HT1080 (cell line): Measurements from ENCODE around the gene HPCAL1. TPM values are rescaled to one million over a fixed set of nuclear protein-coding genes. Genes with fewer than 3 reads are reported as not detected.

Experiments used
- DNase-seq: peaks from one replicate; pipeline ENCODE4 v3.0.0-alpha.2; 2015; ENCODE audit warnings: low read depth
- total RNA-seq: library from RNA; depleted of rRNA; stranded (reverse); fragments of >200 nt; shearing (Covaris generic); gene quantifications from 2 replicates; pipeline ENCODE4 v1.2.3, GENCODE V29; 2014

Gene HPCAL1
- total RNA-seq, 1 experiment from 2014 or later = 201 TPM

- no peak for DNase-seq
Observed at GRCh38 chr2:10385501-10385900, 82.8 kb downstream of the HPCAL1 start.

DNA sequence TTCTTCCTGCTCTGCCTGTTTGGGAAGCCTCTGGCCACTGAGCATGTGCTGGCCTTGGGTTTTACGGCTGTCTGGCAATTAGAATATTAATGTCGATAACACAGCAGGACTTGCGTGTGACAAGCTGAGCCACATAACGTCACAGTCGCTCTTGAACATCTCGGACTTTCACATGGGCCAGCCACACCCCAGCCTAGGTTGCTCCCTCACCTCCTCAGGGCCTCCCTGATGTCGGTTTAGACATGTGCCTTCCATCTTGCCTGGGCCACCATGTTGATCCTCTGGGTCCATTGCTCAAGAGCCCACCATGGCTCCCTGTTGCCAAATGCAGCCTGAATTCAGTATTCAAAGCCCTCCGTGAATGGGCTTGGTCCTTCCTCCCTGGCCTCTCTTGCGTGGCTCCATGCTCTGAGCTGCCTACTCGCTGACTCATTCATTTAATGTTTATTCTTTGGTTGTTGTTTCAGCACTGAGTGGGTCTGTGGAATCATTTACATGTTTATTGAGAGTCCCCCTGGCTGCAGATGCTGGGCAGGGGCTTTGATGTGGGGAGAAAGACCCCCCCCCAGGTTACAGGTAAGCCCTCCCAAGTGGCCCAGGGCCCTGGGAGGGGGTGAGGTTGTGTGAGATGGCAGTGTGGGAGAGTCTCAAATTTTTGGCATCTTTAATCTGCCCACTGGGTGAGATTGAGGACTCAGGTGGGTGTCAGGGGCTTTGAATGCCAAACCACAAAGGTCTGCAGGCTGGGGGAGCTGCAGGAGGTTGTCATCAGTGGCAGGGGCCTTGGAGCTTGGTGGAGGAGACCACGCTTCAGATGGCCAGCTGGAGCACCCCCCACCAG is 83.4 kb downstream of the HPCAL1 start:
- peak; percentile 31 for DNase-seq

- no peak for DNase-seq
Observed at GRCh38 chr2:10387033-10387432, 84.3 kb downstream of the HPCAL1 start.

- DNase-seq = no peak
Observed at GRCh38 chr2:10388954-10389560, 86.4 kb downstream of the HPCAL1 start.

DNA sequence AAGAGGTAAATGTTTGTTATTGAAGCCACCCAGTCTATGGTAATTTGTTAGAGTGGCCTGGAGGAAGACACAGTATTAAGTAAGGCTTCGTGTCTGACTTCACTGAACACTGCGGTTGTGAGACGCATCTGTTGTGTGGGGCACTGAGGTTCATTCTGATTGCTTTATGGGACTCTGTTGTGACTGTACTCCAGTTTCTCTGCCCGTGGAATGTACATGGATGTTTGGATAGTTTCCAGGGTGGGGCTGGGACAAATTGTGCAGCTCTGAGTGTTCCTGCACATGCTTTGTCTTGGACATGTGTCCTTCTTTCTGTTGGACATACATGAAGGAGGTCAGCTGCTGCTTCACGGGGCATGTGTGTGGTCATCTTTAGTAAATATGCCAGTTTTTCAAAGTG is 86.9 kb downstream of the HPCAL1 start:
- DNase-seq = no peak

GRCh38 chr2:10390369-10390801 is 87.7 kb downstream of the HPCAL1 start:
- DNase-seq = no peak

- no peak for DNase-seq
Observed at GRCh38 chr2:10392100-10392499, 89.4 kb downstream of the HPCAL1 start.

- DNase-seq = no peak
Observed at GRCh38 chr2:10392548-10392947, 89.8 kb downstream of the HPCAL1 start.

- no peak for DNase-seq
Observed at GRCh38 chr2:10392951-10393639, 90.4 kb downstream of the HPCAL1 start.

GRCh38 chr2:10393640-10393982 is 90.9 kb downstream of the HPCAL1 start:
- no peak for DNase-seq

- no peak for DNase-seq
Observed at GRCh38 chr2:10395893-10396292, 93.2 kb downstream of the HPCAL1 start.

DNA sequence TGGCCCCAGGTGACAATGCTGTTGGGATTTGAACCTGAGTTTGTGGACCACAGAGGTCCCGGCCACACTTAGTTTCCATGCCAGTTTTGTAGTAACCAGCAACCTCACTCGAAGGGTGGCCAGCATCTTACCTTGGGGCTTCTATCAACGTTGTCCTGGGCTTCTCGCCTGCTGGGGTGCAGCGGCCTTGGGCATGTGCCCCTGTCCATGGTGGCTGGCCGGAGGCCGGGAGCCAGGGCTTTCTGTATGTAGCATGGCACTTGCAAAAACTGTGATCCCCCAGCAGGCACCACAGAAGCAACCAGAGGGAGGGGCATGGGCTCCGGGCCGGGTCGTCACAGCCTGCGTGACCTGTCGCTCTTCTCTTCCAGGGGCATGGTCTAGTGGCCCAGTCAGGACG is 93.8 kb downstream of the HPCAL1 start:
- DNase-seq = no peak

GRCh38 chr2:10397297-10397875 is 94.7 kb downstream of the HPCAL1 start:
- DNase-seq = no peak

DNA sequence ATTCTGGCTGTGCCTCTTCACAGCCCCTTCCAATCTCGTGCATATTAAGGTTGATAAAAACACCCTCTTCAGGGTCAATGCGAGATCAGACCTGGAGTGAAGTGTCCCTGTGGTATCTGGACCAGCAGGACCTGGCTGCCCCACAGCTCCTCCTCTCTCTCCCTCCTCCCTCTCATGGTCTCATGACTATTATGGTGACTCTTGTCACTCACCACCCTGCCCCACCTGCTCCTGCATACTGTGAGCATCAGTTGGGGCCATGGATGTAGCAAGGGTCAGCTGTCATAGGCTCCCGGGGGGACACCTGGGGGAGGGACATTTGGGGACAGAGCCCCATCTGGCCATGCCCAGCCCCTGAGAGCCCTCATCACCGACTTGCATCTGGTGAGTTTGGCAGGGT is 95.2 kb downstream of the HPCAL1 start:
- DNase-seq = no peak

DNA sequence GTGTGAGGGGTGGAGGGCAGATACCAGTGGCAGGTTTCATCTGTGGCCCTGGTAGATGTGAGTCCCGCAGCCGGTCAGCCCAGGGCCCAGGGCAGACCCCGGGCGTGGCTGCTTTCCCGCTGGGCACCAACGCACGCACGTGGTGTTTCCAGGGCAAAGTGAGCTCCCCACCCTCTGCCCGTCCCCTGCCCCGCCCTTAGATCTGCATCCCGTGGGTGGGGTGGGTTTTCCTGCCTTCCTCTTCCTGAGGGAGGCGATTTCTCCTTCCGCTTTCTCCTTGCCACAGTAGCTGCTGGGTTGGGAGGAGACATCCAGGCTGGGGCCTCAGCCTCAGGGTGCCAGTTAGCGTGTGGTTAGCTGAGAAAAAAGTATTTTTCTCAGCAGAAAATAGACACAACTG is 95.8 kb downstream of the HPCAL1 start:
- no peak for DNase-seq

- DNase-seq = no peak
Observed at GRCh38 chr2:10399358-10399757, 96.7 kb downstream of the HPCAL1 start.

GRCh38 chr2:10400002-10400401 is 97.3 kb downstream of the HPCAL1 start:
- DNase-seq = no peak

DNA sequence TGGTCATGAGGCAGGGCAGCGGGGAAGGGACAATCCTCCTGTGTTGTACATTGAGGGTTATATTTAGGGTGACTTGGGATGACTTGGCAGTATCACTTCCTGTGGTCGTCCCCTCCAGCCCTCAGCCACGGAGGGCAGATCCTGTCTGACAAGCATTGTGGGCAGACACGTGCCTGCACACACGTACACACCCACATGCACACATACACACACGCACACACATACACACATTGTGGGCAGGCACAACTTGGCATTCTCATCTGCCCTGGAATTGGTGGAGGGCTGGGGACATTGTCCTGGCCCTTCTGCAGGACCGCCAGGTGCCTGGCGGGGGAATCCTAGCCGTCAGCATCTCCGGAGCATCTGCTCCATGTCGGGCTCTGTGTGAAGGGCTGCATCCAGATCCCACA is 97.9 kb downstream of the HPCAL1 start:
- DNase-seq = peak; percentile 39

DNA sequence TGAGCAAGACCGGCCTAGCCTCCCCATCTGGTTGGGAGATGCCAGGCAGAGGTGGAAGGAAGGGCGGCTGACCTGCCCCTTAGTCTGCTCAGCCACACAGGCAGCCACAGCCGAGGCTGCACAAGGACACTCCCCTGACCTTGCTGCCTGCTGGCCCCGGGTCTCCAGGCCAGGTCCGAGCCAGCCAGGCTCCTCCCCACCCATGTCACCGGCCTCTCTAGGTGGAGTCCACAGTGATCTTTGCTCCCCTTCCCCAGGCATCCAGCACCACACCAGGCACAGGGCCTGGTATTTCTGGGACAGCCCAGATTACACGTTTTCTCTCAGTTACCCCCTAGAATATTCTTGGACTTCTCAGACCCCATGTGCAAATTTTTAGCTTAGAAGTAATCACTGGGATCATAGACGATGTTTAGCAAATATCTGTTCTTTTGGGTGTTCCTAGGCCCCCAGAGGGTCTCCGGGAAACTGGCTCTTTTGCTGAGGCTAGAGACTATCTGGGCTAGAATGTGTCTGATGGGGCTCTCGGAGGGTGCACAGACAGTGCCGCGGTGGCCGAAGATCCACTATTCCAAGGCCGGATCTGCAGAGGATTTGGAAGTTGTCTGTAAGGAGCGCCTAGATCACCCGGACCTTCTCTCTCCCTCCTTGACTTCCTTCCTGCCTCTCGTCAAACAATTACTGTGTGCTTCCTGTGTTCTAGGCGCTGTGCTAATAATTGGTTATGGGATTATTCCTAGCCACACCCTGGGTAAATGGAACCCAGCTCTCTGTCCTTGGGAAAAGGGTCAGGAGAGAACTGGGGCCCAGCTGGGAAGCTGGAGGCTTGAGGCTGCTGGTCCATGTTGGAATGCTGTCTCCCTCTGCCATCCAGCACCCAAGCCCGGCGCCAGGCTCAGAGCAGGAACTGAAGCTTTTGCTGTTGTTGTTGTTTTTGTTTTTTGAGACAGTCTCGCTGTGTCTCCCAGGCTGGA is 98.6 kb downstream of the HPCAL1 start:
- no peak for DNase-seq

GRCh38 chr2:10402062-10402585 is 99.4 kb downstream of the HPCAL1 start:
- peak; percentile 42 for DNase-seq
